HG03175 (cell line): ENCODE data around the gene ENPP5.

Experiments
- ATAC-seq: cut with Tn5 transposase; IDR thresholded peaks from one replicate; pipeline ENCODE4 v1.9.1; 2021; ENCODE audit warnings: mild to moderate bottlenecking, moderate library complexity; ENCODE audit not compliant: unreplicated experiment

The ENPP5 gene

GRCh38 chr6:46113370-46113769 lies 57.4 kb downstream of the ENPP5 start:
- no peak for ATAC-seq
